ENCODE data around the gene CD34.
A peak's percentile ranks its signal among the peaks of the same experiment; 100 is the strongest.

The CD34 gene

DNA sequence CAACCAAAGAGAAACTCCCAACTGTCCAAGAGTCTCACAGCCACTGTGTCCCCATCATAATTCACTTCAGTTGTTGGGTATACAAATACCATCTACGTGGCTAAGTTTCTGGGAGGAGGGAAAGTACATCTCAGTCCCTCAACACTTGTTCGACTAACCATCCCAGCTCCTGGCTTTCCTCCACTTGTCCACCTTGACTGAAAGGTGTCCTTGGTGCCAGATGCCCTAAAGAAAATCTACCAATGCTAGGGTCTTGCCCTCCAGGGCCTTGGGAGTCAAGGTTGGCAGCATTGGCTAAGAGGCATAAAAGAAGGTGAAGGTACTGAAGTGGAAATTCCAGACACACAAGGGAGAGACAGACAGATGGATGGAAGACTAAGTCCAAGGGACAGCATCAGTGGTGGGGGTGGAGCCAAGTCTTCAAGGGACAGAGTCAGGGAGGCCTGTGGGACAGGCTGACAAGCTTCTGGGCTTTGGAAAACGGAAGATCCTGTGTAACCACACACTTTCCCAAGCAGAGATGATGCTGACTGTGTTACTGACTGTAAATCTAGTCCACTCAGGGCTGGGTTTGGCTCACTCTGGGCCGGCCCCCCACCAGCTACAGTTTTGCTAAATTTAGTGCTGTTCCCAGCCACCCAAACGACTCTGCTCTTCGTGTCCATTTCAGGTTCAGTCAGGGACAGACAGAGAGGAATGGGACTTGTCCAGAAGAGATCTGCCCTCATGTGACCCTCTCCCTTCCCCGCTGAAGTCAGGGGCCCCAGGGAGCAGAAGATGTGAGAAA, 60.1 kb downstream of the CD34 start:
- DNase-seq = no peak

DNA sequence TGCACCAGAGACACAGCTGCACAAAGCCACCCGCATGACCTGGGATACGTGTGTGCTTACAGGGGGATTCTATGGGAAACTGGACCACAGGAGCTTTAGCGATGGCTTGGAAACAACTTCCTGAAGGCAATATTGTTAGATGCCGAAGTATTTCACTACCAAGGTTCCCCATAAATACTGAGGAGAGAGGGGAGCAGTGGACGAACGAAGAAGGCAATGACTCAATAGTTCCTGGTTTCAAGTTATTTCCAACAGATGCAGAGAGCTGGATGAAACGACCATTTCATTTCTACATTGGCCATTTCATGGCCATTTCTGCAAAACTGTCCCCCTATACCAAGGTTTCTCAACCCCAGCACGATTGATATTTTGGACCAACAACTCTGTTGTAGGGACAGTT, 61.3 kb downstream of the CD34 start:
- no peak for DNase-seq

DNA sequence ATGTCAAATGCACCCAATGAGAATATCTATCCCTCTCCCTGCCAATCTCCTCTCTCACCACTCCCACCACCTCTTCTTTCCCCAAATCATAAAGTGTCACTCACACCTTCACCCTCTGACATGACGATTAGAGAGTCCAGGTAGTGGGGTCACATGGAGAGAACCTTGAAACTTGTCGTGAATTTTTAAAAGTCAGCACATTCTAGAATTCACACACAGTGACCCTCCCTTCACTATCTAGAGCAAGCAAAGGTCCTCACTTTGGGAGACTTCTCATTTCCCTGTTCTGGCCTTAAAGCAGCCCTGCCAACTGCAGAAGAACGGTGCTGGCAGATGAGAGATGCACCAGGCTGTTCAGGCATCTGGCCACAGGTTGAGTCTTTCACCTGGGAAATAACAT, 61.9 kb downstream of the CD34 start:
- no peak for DNase-seq

DNA sequence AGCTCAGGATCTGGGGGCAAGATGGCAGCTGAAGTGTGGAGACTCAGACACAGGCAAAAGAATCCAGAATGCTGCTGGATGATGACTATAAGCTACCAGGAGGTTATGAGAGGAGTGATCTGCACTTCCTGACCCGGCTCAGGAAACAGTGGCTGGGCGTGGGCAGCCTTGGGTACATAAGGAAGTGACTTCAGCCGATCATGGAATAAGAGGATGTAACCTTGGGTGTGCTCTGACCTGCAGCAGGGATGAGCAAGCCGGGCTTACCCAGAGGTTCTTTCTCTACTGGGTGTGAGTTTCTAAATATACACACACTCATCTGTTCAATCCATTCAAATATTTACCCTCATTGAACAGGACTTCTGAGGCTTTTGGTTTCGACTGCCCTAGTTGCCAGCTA, 62.7 kb downstream of the CD34 start:
- DNase-seq = peak; percentile 64

DNA sequence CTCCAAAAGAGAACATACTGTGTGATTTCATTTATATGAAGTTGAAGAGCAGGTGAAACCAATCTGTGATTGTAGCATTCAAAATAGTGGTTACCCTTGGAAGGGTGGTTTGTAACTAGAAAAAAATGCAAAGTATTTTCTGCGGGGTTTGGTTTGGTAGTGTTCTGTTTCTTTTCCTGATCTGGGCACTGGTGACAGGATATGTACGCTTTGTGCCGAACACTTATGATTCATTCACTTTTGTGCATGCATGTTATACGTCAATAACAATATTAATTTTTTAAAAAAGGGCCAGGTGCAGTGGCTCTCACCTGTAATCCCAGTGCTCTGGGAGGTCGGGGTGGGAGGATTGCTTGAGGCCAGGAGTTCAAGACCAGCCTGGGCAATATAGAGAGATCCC, 63.8 kb downstream of the CD34 start:
- no peak for DNase-seq

DNA sequence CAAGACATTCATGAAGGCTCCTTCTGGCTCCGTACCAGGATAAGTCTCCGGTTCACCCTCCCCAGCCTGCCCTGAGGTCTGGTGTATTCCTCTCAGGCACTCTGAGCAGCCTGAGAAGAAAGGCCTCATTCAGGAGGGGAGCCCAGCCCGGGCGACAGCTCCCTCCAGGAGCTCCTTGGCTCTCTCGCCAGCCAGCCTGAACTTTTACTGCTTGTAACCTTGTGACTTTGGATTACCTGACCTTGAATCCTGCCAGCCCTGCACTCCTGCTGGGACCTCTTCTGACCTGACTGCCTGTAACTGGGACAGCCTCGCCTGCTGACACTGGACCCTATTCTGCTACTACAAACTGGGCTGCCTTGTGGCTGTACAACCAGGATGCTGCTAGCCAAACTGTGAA, 65.8 kb downstream of the CD34 start:
- DNase-seq = no peak

DNA sequence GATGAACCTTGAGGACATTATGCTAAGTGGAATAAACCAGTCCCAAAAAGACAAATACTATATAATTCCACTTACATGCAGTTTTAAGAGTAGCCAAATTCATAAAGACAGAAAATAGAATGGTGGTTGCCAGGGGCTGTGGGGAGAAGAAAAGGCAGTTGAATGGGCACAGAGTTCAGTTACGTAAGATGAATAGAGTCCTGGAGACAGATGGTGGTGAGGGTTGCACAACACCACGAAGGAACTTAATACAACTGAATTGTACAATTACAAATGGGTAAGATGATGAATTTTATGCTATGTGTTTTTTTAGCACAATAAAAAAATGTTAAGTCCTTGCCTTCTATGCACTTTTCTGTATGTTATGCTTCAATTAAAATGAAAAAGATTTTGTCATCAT, 66.6 kb downstream of the CD34 start:
- DNase-seq = no peak

DNA sequence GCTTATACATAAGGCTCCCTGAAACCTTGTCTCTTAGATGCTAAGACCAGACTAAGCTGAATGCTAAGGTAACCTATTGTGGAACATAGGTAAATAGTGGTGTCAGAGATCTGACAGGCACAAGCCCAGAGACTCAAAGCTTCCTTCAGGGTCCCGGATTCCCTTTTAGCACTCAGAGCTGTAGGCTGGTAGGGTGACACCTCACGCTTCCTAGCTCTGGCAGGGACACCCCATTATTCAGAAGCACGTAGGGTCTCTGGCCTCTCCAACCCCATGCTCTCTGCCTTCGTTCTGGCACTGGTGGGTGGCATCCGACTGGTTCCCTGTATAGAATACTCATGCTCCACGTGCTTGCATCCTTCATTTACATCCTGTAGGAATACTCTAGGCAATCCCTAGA, 68.4 kb downstream of the CD34 start:
- DNase-seq = no peak

DNA sequence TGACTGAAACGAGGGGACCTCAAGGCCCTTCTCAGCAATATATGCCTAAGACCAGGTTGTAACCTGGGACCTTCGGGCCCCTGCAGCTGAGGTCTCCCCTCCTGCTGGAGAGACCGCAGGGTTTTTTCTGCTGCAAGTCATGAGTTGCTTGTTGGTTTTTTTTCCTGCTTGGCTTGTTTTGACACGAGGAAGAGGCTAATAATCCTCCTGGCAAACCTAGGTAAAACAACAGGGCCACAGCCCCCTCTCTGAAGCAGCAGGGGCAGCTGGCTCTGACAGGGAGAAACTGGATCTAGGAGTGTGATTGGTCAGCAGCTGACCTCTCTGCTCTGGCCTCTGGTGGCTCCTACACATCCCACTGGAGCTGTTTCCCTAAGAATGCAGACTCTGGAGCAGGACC, 69.0 kb downstream of the CD34 start:
- no peak for DNase-seq

DNA sequence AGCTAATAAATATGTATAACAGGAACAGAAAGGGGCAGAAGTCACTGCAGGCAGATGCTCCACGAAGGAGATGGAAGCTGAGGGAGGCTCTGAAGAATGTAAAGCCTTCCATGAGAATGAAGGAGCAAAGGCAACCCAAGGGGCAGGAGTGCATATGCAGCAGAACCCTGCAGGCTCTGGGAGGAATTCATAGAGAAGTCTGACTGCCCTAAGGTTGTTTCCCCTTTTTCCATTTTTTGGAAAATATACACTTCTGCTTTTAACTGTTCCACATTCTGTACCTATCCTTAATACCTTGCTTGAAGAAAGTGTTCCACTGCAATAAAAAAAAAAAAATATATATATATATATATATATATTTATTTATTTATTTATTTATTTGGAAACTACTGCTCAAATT, 69.6 kb downstream of the CD34 start:
- no peak for DNase-seq

DNA sequence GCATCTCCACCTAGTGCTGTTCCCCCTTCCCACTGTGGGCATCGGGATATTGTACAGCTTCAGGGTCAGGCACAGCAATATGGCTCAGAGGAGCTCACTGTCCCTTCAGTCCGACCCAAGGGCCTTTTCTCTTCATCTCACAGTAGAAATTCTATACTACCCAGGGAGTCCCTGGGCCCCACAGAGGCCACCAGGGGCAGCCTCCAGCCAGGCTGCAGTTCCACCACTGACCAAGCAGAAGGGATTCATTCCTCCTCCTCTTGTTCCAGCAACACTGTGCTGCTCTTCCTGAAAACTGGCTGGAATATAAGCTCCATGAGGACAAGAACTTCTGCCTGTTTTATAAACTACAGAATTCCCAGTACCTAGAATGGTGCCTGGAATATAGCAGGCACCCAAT, 70.5 kb downstream of the CD34 start:
- no peak for DNase-seq

DNA sequence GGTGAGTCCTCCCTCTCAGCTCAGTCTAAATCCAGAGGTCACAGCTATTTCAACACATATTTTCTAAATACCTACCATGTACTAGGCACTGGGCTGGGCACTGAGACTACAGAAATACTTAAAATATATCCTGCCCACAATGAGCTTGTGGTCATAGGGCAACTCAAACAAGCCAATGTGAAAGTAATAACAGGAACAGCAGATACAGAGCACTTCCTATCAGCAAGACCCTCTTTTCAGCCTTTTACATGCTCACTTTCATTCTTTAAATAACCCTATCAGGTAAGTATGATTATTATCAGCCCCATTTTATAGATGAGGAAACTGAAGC, 71.9 kb downstream of the CD34 start:
- DNase-seq = no peak

DNA sequence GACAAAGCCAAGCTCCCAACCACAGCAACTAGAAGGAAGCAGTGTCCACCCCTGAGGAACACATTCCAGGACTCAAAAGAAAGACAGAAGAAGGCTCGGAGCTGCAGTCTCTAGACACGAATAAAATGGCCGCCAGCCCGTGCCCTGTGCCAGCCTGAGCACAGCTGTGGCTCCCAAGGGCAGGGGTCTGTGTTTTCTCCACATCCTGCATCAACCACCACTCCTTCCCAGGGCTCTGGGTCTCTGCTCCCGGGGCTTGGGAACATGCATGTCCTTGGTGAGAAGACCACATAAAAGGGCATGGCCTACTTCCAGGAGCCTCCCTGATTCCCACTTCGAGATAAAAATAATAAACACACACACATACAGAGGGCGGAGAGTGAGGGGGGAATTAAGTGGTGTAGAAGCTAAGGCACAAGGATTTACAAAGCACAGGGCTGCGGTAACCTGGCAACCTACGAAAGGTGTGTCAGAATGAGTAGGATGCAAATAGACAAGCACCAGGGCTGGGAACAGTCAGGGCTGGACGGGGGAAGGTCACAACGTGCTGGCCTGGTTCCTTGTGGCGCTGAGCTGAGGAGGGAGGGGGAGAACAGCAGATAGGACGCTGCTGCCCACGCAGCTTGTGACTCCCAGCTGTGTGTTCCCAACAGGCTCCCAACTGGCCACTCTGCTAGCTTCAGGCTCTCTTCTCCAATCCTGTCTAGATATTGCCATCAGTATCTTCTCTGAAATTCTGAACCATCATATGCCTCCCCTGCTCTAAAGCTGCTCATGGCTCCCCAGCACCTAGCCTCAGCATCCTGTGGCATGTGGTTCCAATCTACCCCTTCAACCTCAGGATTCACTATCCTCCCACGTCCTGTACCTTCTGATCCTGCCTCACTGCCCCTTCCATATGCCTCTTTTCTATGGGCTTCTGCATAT, 72.5 kb downstream of the CD34 start:
- DNase-seq = no peak

DNA sequence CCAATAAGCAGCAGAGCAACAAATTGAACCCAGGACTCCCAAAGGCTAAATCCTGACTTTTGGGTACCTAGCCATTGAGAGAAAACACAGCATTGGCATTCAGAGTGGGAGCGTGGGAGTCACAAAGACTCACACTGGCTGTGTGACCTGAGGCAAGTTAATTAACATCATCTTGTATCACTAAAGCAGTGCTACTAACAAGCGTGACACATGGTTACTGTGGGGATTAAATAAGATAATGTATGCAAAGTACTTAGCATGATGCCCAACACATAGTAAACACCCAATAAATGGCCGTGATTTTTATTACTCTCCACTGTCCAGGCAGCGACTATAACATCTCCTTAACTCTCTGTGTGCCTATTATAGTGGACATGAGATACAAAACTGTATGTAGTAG, 73.3 kb downstream of the CD34 start:
- no peak for DNase-seq

DNA sequence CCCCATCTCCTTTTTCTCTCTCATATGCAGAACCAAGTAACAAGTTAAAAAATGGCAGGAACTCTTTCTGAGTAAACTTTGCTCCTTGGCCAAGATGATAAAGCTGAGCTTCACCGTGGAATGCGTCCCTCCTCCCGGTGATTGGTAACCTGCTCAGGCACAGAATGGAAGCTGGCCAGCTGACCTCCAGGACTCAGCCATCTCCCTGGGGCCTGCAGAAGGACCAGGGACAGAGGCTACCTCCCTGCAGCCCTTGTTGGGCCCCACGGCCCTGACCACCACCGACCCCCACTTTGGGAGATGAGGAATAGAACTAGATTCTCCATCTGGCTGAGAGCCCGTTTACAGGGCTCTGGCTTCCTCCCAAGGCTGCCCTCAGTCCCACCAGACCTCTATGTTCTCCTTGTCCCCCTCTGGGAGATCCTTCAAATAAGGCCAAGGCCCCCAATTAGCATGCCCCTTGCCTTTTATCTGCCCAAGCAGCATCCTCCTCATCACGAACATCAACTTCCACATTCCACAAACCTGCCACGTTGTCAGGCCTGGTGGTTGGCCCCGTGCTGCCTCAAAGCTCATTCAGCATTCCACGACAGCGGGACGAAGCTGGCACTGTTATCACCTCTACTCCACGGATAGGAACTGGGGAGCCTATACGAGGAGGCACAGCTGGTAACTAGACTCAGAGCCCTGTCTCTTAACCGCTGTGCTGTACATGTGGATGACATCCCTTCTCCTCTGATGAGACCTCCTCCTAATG, 74.2 kb downstream of the CD34 start:
- no peak for DNase-seq

DNA sequence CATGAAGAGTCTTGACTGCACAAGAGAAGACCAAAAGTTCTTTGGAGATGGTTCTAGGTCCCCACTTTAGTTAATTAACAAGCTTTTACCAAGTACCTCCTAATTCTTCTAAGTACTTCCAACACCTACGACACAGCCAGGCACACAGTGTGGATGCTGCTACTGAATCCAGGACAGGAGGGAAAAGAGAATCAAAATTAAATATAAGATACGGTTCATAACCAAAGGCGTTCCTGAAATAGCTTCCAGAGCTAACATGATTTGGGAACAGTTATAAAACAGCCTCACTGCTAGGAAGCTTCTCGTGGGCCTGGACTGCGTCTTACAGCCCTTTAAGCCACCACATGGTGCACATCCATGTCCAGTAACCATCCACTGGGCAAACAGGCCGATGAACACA, 75.0 kb downstream of the CD34 start:
- DNase-seq = no peak

DNA sequence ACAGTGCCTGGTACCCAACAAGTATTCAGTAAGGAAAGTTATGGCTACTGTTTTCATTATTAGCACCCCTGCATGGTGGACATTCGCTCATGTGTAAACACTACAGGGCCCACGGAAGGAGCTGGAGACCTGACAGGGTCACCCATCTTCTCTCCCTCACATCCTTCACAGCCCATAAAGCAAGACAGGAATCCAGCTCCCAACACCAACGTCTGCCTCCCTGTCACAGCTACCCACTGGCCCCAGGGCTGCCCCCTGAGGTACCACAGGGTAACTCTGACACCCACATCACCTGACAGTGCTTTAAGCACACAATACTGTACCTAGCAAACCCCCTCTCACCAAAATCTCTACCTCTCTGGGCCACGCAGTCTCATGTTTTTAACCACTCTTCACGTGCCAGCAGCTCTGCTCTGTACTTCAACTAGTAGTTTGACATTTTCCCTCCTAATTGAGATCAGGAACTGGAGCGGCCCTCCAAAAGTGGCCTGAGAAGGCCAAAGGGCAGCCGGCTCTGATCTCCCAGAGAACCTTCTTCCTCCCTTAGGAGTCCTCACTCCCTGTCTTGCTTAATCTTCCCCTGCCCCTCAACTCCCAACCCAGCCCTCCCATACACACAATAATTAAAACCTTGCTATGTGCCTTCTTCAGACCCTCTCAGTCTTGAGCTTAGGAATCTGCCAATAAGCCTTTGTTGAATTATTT, 76.8 kb downstream of the CD34 start:
- no peak for DNase-seq

DNA sequence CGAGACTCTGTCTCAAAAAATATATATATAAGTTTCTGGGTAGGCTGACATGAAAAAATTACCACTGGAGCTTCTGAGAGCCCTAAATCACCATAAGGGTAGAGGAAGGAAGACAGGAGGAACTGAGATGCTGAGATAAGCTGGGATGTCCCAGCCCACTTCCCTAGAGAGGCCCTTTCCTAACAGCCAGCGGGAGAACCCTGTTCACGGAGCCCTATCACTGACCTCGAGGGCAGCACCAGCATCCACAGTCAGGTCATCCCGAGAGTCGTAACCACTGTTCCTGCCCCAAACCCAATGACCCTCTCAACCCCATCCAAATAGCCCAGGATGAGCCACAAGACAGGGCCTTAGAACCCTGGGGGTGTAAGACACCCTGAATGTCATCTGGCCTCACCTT, 77.5 kb downstream of the CD34 start:
- DNase-seq = no peak

DNA sequence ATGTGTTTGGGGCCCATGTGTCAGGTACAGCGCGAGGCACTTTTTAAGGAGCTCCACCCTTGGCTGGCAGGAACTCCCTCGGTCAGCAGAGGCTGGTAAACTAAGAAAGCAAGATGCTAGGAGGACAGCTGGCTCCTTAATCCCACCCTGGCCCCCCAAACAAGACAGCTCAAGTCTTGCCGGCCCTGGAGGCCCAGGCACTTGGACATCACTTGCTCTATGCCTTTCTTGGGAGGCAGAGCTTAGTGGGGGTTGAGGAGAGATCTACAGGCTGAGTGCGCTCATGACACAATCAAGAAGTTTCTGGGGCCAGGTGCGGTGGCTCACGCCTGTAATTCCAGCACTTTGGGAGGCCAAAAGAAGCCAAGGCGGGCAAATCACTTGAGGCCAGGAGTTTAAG, 78.1 kb downstream of the CD34 start:
- no peak for DNase-seq

DNA sequence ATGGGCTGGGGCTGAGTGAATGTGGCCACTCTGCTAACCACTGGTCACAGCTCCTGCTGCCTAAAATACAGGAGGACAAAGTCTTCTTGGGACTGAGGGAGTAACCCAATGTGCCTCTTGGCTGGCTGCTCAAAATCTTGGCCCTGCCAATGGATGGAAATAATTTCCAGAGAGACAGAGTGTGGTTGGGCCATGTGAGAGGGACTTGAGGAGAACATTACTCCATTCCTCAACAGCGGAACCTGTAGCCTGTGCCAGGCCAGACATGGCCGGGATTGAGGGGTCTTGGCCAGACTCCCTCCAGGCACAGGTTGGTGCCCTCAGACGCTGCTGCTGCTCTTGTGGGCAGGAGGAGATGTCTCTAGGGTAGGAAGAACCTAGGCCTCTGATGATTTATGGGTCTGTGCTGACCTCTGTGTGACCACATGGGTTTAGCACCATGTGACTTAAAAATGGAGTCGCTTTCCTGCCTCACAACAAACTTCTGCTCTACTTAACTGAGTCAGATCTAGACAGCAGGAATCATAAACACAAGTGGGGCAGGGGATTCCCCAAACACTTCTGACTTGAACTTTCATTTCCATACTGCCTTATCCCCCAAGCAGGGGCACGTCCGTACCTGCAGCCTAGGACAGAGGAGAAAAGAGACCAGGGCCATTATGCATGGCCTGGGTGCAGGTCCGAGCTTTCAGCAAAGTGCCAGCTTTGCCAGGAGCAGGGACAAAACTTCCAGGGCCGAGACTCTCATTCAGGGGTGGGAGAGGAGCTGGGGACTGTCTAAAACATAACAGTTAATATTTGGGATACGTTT, 79.2 kb downstream of the CD34 start:
- peak; percentile 73 for DNase-seq
